Peyer's patch (tissue), 4 donors: ENCODE measurements around the gene TAS2R3.

ENCODE experiments used
- POLR2A ChIP-seq, 2 donors: fragments of 450-650 bp; IDR thresholded peaks; one replicate each; pipeline ENCODE4 v1.5.1; 2017; ENCODE audit warnings: antibody characterized with exemption in 2 of 2, mild to moderate bottlenecking in 2 of 2, moderate library complexity in 2 of 2
- TF ChIP-seq, protein P1 (sequence below), 6 experiments: fragments of 450-650 bp in 4 of 6; fragments of 200-600 bp in 2 of 6; sonication (generic) in 1 of 6; IDR thresholded peaks; one replicate each; pipeline ENCODE4 v1.5.1; 2017 to 2019; ENCODE audit warnings: antibody characterized with exemption in 6 of 6, mild to moderate bottlenecking in 3 of 6, moderate library complexity in 1 of 6

DNA sequence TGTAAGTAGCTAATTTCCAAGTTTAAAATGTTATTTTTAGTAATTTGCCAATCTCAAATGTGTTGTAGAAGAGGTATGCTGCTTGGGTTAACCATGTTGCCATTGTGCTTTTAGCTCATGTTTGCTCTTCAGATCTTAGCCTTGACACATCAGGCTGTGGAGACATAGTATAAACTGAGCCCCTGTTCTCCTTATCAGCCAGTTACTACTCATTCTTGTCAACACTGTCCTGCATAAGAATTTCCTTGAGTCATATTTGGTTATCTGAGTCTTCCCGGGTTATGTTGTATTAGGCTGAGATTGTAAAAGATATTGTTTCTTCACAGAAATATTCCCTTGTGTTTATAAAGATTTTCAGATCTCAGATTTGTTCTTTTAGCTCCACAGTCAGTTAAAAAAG lies 21.7 kb upstream of the TAS2R3 start:
- TF ChIP-seq, protein P1, sequence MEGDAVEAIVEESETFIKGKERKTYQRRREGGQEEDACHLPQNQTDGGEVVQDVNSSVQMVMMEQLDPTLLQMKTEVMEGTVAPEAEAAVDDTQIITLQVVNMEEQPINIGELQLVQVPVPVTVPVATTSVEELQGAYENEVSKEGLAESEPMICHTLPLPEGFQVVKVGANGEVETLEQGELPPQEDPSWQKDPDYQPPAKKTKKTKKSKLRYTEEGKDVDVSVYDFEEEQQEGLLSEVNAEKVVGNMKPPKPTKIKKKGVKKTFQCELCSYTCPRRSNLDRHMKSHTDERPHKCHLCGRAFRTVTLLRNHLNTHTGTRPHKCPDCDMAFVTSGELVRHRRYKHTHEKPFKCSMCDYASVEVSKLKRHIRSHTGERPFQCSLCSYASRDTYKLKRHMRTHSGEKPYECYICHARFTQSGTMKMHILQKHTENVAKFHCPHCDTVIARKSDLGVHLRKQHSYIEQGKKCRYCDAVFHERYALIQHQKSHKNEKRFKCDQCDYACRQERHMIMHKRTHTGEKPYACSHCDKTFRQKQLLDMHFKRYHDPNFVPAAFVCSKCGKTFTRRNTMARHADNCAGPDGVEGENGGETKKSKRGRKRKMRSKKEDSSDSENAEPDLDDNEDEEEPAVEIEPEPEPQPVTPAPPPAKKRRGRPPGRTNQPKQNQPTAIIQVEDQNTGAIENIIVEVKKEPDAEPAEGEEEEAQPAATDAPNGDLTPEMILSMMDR (IDR thresholded peaks at IDR 0.05): no peak
- no peak for TF ChIP-seq POLR2A (IDR thresholded peaks at IDR 0.05)
